Brain microvascular endothelial cell (primary cell): ENCODE measurements around the gene NDUFB5.

Source experiments
- DNase-seq: peaks from one replicate; pipeline ENCODE4 v3.0.0-alpha.2; 2020
- H3K27ac ChIP-seq: fragments of 250-450 bp; sonication (Bioruptor Pico); 2 replicates; pipeline ENCODE4 v1.5.1; 2020; ENCODE audit warnings: mild to moderate bottlenecking, moderate library complexity
- H3K27me3 ChIP-seq: fragments of 250-450 bp; sonication (Bioruptor Pico); replicated peaks from 2 replicates; pipeline ENCODE4 v1.5.1; 2020; ENCODE audit warnings: mild to moderate bottlenecking
- H3K36me3 ChIP-seq: fragments of 250-450 bp; sonication (Bioruptor Pico); replicated peaks from 2 replicates; pipeline ENCODE4 v1.5.1; 2020; ENCODE audit warnings: mild to moderate bottlenecking
- H3K4me3 ChIP-seq: 2 replicates; pipeline ENCODE4 v1.5.1; 2011; ENCODE audit warnings: low read depth, mild to moderate bottlenecking, control low read depth, low read length, moderate library complexity
- CTCF ChIP-seq: IDR thresholded peaks from 2 replicates; pipeline ENCODE4 v1.5.1; 2011; ENCODE audit warnings: low read depth, mild to moderate bottlenecking, moderate library complexity, low read length, control low read depth, inconsistent platforms; ENCODE audit errors: missing control alignments
- in situ Hi-C: cut with HindIII; loops from 2 replicates; pipeline ENCODE4 v1.10.0; 2017; ENCODE audit warnings: low sequenced_read_pairs, low pct_ligation_motif_present

The NDUFB5 gene

GRCh38 chr3:179666030-179666429 is 61.4 kb downstream of the NDUFB5 start:
- in situ Hi-C loops, result no loop called here
- H3K27ac ChIP-seq, result no peak overlapping the region
- H3K36me3 ChIP-seq, result no peaks in the 10 kb centered on the region
- H3K27me3 ChIP-seq, result no peaks in the 10 kb centered on the region
- no peak overlapping the region for H3K4me3 ChIP-seq
- no peak for TF ChIP-seq CTCF
- DNase-seq, result no peak

GRCh38 chr3:179666436-179667035 is 61.9 kb downstream of the NDUFB5 start:
- Histone ChIP-seq H3K36me3 (no peaks in the 10 kb centered on the region), H3K4me3 (no peak overlapping the region), H3K27ac (no peak overlapping the region), H3K27me3 (no peaks in the 10 kb centered on the region)
- in situ Hi-C loops, result no loop called here
- TF ChIP-seq CTCF, result peak; percentile 33
- no peak for DNase-seq

- no peaks in the 10 kb centered on the region for H3K36me3 ChIP-seq
- H3K27ac ChIP-seq, result no peak overlapping the region
- TF ChIP-seq CTCF, result no peak
- no peaks in the 10 kb centered on the region for H3K27me3 ChIP-seq
- no peak overlapping the region for H3K4me3 ChIP-seq
- in situ Hi-C loops, result no loop called here
- no peak for DNase-seq
These were observed 63.8 kb downstream of the NDUFB5 start for GRCh38 chr3:179668429-179668828.

- Histone ChIP-seq H3K27ac (no peak overlapping the region), H3K36me3 (no peaks in the 10 kb centered on the region), H3K27me3 (no peaks in the 10 kb centered on the region), H3K4me3 (no peak overlapping the region)
- no peak for DNase-seq
- in situ Hi-C loops, result no loop called here
- no peak for TF ChIP-seq CTCF
These were observed 65.7 kb downstream of the NDUFB5 start for GRCh38 chr3:179670311-179670710.

- H3K27ac ChIP-seq, result peak overlapping the region; percentile 78
- H3K27me3 ChIP-seq, result no peaks in the 10 kb centered on the region
- in situ Hi-C loops, result no loop called here
- H3K36me3 ChIP-seq, result no peaks in the 10 kb centered on the region
- no peak for TF ChIP-seq CTCF
- no peak for DNase-seq
- no peak overlapping the region for H3K4me3 ChIP-seq
These were observed 66.7 kb downstream of the NDUFB5 start for GRCh38 chr3:179671309-179671708.

- no peaks in the 10 kb centered on the region for H3K36me3 ChIP-seq
- DNase-seq, result peak; percentile 97
- TF ChIP-seq CTCF, result no peak
- H3K4me3 ChIP-seq, result no peak overlapping the region
- H3K27me3 ChIP-seq, result no peaks in the 10 kb centered on the region
- peak overlapping the region; percentile 78 for H3K27ac ChIP-seq
- in situ Hi-C loops, result no loop called here
These were observed 67.2 kb downstream of the NDUFB5 start for GRCh38 chr3:179671747-179672242.
